ENCODE measurements around the gene ROCK2.

Gene ROCK2

GRCh38 chr2:11142987-11143386, 201.4 kb downstream of the ROCK2 start:
- DNase-seq: no peak

GRCh38 chr2:11142330-11142729, 202.1 kb downstream of the ROCK2 start:
- DNase-seq: no peak

- no peak for DNase-seq
Measured at GRCh38 chr2:11141319-11141718, 203.1 kb downstream of the ROCK2 start.

- no peak for DNase-seq
Measured at GRCh38 chr2:11140492-11140891, 203.9 kb downstream of the ROCK2 start.

GRCh38 chr2:11134349-11134748, 210.1 kb downstream of the ROCK2 start:
- DNase-seq: no peak

- no peak for DNase-seq
Measured at GRCh38 chr2:11133936-11134320, 210.5 kb downstream of the ROCK2 start.

GRCh38 chr2:11133238-11133935, 211.0 kb downstream of the ROCK2 start:
- DNase-seq: no peak

GRCh38 chr2:11132036-11132671, 212.3 kb downstream of the ROCK2 start:
- no peak for DNase-seq

GRCh38 chr2:11131166-11131920, 213.1 kb downstream of the ROCK2 start:
- no peak for DNase-seq

Measured in activated CD4-positive, alpha-beta T cell treated with anti-CD3 and anti-CD28 coated beads, Interleukin-2, amount 50 U/mL, for 16 hours (primary cell).